Posterior vena cava (tissue), 2 donors: Measurements from ENCODE around the gene ST6GALNAC1. TPM values are rescaled to one million over a fixed set of nuclear protein-coding genes. Genes with fewer than 3 reads are reported as not detected.
A peak's percentile ranks its signal among the peaks of the same experiment; 100 is the strongest.

Experiments
- DNase-seq: peaks from one replicate; pipeline ENCODE4 v3.0.0-alpha.2; 2020; ENCODE audit warnings: low spot score
- intact Hi-C, 2 donors: fragments of 100-400 bp; cut with DNase I; formaldehyde crosslinking; loops; one replicate each; pipeline versions ENCODE4 v1.14.1 to v1.14.2; 2022 to 2023
- total RNA-seq, 2 donors: library from RNA; stranded (reverse); fragmentation: NEBNext Ultra II Directional; extraction: Animal tissue kit (Norgen Biotek cat#: 25700); gene quantifications; one replicate each; pipeline ENCODE4 v1.2.1, GENCODE V29; 2021
- donor health status: DM: yes; HTN: yes; CAD: no.
- donor health status: DM: yes; HTN: yes; CAD: no.

The ST6GALNAC1 gene
- total RNA-seq, 2 donors from 2014 or later: 2.0 to 2.3 TPM

DNA sequence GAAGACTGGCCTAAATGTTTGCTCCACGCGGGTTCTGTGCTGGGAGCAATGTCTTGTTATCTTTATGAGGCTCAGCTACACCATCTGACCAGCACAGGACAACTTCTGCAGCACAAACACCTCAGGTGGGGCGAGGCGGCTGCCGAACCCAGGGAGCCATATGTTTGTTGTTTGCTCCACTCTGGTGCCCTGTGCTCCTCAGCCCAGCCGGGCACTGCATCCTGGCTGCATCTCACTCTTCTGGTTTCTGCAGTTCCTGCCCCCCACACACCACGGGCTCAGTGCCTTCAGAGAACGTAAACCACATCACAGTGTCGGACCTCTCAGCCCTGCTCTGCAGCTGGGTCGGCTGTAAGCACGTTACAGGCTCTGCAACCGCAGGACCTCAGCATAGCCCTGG lies 34.8 kb upstream of the ST6GALNAC1 start:
- intact Hi-C loops: loop anchor here in 1 of 2 donors (10.0 kb wide), 1 partner anchor 904 kb away; a partner anchor contains a TSS
- no peak for DNase-seq

DNA sequence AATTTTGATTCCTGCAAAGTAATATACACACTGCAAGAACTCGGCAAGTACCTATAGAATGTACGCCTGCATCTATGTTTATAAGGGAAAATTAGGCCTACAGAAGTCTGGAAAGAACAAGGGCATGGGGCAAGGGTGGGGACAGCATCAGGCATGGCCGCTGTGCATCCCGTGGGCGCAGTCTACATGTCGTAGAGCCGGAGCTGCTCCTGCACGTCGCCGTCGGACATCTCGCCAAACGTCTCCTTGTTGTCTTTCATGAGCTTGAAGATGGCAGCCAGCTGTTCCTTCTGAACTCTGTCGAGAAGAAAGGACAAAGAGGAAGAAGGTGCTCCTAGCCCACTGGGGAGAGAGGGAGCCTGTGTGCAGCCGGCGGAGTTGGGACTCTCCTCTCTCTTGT lies 33.8 kb upstream of the ST6GALNAC1 start:
- intact Hi-C loops: loop anchor here in 1 of 2 donors (10.0 kb wide), 1 partner anchor 903 kb away; a partner anchor contains a TSS
- no peak for DNase-seq

DNA sequence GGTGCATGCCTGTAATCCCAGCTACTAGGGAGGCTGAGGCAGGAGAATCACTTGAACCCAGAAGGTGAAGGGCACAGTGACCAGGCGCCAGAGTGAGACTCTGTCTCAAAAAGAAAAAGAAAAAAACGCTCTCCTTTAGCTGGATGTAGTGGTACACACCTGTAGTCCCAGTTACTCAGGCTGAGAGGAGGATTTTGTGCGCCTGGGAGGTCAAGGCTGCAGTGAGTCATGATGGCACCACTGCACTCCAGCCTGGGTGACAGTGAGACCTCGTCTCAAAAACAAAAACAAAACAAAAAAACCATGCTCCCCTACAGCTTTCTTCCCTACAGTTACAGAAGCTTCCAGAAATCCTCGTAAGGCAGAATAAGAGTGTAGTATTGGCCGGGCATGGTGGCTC lies 33.1 kb upstream of the ST6GALNAC1 start:
- intact Hi-C loops: loop anchor here in 1 of 2 donors (10.0 kb wide), 1 partner anchor 902 kb away; a partner anchor contains a TSS
- no peak for DNase-seq

DNA sequence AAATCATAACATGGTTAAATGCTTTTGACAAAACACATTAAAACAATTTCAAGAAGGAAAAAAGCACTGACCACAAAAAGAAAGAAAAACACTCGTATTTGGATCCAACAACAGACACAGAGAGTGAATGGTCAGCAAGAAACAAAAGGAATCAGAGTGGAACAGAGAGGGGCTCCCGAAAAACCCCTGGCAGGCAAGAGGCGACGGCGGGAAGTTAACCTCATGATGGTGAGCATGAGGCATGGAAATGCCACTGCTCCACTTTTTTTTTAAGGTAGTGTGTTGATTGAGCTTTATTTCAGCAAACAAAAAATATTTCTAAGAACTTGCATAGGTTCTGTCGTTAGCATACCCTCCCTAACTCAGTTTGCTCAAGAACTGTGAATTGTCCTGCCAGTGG lies 32.1 kb upstream of the ST6GALNAC1 start:
- intact Hi-C loops: loop anchor here in 1 of 2 donors (10.0 kb wide), 1 partner anchor 901 kb away; a partner anchor contains a TSS
- DNase-seq: no peak

DNA sequence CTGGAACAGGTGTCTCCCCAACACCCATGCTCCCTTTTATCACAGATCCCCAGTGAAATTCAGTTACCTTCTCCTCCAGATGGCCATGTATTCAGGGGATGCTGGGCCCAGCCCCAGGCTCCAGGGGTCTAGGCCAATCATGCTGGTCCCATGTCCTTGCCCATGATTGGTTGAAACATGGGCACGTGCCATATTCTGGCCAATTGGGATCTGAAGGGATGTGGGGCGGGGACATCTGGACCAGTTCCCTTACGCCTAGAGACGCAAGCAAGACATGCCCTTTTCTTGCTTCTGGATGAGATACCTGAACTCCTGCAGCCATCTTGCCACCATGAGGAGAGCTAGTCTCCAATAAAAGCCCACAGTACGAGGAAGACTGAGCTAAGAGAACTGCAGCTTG lies 31.0 kb upstream of the ST6GALNAC1 start:
- DNase-seq: no peak
- intact Hi-C loops: loop anchor here in 1 of 2 donors (5.0 to 10.0 kb wide), 2 partner anchors 900 to 1683 kb away; a partner anchor contains a TSS

DNA sequence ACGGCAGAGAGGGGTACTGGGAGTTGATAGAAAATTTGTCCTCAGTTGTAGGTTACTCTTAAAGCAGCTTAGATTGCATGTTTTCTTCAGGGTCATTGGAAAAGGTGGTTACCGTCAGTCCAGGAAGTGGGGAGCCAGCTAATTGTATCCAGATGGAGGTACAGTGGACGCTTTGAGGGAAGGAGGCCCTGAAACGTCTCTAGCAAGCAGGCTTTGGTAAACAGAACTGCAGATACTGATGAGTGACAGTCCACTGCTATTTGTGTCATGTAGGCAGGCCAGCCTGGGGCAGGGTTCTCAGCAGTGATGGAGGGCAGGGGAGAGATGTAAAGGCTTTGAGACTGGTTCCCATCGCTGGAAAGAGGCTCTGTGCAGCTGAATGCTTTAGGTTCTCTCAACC lies 30.2 kb upstream of the ST6GALNAC1 start:
- DNase-seq: no peak
- intact Hi-C loops: loop anchor here in 1 of 2 donors (5.0 to 10.0 kb wide), 2 partner anchors 899 to 1684 kb away; a partner anchor contains a TSS

DNA sequence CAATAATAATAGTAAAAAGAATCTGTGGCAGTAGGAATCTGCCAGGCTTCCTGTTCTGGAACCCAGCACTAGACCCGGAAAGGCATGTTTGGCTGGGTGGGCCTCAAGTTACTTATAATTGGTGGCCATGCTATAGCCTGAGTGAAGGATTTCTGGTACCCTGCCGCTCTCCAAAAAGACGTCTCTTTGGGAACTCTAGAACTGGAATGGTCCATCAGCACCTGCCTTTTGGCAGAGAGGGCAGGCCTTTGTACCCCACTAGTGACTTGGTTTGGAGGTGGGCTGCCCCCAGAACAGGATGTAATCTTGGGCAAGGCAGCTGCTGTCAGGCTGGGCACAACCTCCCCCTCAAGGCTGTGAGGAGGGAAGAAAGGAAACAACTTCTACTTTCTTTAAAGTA lies 29.3 kb upstream of the ST6GALNAC1 start:
- intact Hi-C loops: loop anchor here in 1 of 2 donors (5.0 to 10.0 kb wide), 2 partner anchors 898 to 1684 kb away; a partner anchor contains a TSS

DNA sequence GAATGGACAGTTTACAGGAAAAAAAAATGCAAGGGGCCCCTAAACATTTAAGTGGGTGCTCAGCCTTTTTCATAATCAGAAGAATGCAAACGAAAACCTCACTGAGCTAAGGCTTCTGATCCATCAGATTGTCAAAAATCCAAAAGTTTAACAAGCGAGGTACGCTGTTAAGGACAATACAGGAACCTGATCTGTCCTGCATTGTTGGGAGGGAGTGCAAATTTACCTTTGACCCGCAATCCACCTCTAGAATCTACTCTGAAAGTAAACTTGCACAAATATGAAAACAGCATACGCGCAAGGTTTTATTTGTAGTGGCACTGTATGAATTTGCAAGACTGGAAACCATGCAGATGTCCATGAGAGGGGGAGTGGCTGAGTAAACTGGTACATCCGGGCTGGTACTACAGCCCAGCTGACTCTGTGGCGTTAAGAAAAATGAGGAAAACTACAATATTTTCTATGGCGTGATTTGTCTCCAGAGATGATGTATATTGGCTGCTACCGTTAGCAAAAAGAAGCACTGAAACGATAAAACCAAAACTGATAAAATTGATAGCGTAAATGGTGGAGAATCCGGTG lies 28.8 kb upstream of the ST6GALNAC1 start:
- DNase-seq: no peak
- intact Hi-C loops: loop anchor here in 1 of 2 donors (5.0 to 10.0 kb wide), 2 partner anchors 898 to 1685 kb away; a partner anchor contains a TSS

More for the DNA sequence above, 29.3 kb upstream of the ST6GALNAC1 start:
- no peak for DNase-seq

DNA sequence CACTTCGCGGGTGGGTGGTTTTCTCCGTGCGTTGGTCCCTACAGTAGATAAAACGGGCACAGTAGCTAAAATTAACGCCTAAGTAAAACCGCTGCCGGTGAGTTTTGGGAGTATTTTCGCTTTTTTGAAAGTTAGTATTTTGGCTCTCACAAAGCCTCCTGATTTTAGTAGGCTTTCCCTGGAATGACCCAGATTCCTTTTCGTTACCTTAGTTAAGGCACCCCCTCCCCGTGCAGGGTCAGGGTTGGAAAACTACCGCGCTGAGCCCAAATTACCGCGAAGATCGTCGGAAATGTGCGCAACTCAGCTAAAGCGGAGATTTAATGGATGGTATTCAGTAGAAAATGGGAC lies 28.3 kb upstream of the ST6GALNAC1 start:
- intact Hi-C loops: loop anchor here in 1 of 2 donors (5.0 to 10.0 kb wide), 2 partner anchors 897 to 1685 kb away; a partner anchor contains a TSS
- DNase-seq: no peak

DNA sequence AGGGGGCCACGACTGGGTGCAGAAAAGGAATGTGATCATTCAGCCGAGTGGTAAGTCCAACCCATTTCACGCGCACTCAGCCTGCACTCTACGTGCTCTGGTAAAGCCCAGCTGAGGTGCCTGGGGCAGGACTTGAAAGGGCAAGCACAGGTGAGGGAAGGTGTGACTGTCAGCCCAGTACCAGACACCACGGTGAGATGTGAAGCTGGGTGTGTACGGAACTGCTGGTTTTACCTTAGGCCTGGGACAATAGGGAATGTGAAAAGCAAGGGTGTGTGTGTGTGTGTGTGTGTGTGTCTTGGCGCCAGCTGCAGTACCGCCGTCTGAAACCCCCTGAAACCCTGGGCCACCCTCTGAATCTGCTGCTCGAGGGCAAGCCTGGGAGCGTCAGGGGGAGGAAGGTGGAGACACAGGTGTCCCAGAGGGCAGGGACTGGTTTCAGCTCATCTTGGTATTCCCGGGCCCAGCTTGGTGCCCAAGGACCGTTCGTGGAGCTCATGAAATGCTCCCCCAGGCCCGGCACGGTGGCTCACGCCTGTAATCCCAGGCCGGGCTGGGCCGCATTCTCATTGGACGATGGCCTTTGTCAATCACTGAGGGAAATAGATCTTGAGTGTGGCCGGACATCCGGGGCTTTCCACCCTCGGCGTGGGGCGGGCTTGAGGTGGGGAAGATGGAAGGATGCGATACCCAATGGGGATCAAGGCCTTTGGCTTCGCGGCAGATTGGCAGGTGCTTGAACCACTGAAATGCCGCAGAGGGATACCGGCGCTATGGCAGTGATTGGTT lies 27.8 kb upstream of the ST6GALNAC1 start:
- intact Hi-C loops: loop anchor here in 1 of 2 donors (5.0 to 10.0 kb wide), 2 partner anchors 897 to 1686 kb away; a partner anchor contains a TSS
- peak; percentile 100 for DNase-seq

DNA sequence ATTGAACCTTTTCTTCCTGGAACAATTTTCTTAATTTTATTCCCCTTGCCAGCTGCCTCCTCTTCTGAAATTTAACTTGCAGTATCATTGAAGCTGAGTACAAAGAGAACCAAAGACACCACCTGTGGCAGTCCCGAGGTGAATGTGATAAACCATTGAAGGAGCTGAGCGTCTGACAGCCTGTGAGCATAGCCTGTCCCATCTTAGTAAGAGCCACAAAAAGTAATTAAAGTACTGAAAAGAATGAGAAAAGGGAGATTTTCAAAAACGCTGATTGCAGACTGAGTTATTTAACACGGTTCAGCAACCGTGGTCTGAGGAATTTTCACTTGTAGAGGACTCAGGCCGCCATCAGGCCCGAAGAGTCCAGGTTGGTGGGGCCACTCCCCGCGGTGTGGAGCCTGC lies 27.2 kb upstream of the ST6GALNAC1 start:
- no peak for DNase-seq
- intact Hi-C loops: loop anchor here in 1 of 2 donors (5.0 to 10.0 kb wide), 2 partner anchors 896 to 1687 kb away; a partner anchor contains a TSS

DNA sequence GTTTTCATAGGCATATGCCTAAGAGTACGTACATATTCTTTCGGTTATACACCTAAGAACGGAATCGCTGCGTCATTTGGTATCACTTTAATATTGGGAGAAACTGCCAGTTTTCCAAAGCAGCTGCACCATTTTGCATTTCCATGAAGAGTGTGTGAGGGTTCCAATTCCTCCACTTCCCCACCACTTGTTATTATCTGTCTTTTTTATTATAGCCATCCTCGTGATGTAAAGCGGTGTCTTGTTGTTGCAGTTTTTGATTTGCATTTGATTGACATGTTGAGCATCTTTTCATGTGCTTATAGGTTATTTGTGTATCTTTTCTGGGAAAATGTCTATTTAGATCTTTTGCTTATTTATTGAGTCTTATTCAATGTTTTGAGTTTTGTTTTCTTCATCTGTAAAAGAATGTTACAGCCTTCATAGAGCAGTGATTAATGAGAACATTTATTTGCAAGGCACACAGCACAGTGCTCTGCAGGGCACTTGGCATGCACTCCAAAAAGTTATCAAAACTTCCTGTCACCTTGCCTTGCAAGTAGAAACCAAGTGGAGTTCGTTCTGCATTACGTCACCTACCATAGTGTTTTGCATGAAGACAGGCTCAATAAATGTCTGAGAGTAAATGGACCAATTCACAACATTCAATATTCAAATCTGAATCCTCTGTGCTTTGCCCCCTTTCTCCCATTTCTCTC lies 26.6 kb upstream of the ST6GALNAC1 start:
- no peak for DNase-seq
- intact Hi-C loops: loop anchor here in 1 of 2 donors (5.0 to 10.0 kb wide), 2 partner anchors 895 to 1687 kb away; a partner anchor contains a TSS

DNA sequence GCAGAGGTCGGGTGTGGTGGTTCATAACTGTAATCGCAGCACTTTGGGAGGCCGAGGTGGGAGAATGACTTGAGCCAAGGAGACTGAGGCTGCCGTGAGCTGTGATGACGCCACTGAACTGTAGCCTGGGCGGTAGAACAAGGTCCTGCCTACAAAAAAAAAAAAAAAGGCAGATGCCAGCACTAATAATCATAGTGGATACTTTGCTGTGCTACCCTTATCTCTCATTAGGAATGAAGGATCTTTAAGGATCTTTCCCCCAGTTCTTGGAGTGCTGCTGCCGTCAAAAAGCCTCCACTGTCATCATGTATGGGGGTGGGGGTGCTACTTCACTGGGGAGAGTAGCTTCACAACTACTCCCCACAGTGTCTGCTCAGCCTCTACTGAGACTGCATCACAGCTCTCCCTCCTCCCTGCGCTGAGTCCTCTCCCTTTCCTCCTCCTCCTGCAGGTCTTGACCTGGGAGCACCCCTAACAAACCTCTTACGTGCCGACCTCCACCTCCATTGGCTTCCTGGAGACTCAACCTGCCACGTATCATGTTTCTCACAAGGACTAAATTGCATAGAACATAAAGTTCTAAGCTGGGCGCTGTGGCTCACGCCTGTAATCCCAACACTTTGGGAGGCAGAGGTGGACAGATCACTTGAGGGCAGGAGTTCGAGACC lies 24.4 kb upstream of the ST6GALNAC1 start:
- DNase-seq: no peak
- intact Hi-C loops: no loop called here

DNA sequence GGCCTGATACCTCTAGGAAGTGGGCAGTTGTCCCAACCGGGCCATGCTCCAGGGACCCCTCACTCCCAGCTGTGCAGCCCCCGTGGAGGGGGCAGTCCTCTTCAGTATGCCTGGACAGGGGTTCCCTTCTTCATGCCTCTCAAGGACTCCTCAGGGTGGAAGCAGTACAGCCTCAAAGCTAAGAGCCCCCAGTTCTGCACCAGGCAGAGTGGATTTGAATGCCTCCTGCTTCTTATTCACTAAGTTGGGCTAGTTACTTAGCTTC lies 23.9 kb upstream of the ST6GALNAC1 start:
- intact Hi-C loops: no loop called here
- DNase-seq: no peak

DNA sequence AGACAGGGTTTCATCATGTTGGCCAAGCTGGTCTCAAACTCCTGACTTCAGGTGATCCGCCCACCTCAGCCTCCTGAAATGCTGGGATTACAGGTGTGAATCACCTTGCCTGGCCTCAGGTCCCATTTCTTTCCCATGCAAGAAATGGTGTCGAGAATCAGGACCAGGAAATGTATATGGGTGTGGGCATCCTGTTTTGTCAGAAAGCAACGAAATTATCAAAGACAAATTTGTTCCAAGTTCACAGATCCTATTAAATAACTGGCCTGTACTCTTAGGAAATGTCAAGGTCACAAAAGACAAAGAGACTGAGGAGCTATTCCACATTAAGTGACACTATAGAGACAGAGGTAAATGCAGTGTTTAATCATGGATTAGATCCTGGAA lies 17.1 kb upstream of the ST6GALNAC1 start:
- intact Hi-C loops: no loop called here

DNA sequence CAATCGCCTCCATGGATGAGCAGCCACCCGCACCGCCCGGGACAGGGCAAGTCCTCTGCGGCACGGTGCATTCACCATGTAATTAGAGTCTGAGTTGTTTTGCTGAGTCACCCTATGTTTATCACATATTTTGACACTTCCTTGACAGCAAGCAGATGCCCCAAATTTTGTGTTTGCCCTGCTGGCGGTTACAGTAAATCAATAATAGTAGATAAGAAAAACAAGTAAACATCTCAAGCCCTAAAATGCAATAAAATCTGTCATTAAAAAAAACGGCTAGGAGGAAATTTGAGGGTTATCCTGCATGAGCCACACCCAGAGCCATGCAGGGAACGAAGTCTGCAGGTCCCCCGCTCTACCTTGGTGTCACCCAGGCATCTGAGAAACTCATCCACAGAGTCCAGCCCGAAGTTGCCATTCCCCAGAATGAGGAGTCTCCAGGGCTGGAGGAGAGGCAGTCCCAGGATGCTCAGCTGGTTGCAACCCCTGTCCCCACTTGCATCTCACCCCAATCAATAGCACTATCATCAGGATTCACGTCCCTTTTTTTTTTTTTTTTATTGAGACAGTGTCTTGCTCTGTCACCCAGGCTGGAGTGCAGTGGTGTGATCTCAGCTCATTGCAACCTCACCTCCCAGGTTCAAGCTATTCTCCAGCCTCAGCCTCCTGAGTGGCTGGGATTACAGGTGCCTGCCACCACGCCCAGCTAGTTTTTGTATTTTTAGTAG lies 16.5 kb upstream of the ST6GALNAC1 start:
- intact Hi-C loops: no loop called here
- no peak for DNase-seq

More for the DNA sequence above, 17.1 kb upstream of the ST6GALNAC1 start:
- no peak for DNase-seq

DNA sequence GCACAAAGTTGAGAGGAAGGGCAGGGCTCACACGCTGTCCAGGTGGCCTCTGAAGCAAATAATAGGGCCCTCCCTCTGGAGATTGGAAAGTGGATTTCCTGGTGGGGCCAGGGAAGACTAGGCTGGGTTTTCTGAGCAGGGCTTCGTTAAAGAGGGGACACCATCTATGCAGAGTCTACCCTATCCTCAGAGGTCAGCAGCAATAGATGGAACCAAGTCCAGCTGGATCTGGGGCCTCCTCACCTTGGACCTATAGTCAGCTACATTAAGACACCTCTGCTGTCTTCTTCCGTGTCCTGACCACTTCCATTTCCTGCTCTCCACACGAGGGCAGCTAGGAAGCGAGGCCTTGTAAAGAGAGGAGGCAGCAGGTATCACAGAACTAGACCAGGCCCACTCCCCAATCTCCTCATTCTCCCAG lies 14.7 kb upstream of the ST6GALNAC1 start:
- intact Hi-C loops: no loop called here
- no peak for DNase-seq

DNA sequence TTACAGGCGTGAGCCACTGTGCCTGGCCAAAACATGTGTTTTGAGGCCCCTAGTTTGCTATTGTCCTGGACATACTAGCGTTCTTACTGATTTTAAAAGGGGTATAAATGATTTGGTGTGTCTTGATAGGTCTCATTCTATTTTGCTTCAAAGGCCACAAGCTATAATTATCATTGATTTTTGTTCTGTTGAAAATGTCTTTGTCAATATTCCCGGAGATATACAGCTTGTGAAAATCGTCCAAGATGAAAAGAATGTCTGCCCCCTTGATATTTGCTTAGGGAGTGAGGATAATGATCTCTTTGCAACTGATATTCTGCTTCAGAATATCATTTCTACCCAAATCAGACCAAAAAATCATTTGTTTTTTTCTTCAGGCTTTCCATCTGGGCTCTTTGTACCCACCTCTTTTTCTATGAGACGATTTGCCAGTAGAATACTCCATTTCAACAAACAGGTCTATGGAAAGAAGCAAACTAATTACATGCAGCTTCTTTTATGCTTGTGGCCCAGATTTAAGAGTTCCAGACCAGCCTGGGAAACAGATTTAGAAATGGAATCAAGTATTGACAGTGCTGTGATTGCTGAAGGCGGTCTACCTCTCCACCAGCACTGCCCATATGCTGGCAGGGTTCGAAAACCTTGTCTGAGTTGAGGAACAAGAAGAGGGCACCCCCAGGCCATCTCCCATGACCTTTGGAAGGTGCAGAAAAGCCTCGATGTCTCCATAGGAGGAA lies 14.1 kb upstream of the ST6GALNAC1 start:
- DNase-seq: no peak
- intact Hi-C loops: no loop called here
